ENCODE results near the gene SPACA6. TPM values are rescaled to one million over a fixed set of nuclear protein-coding genes. Genes with fewer than 3 reads are reported as not detected.
A peak's percentile ranks its signal among the peaks of the same experiment; 100 is the strongest.

The SPACA6 gene
- total RNA-seq, 1 donor from 2014 or later = 62.5 TPM

- no peaks in the 10 kb centered on the region for H3K79me2 ChIP-seq (ENCODE audit: insufficient read depth, low read length)
- H3K9ac ChIP-seq (ENCODE audit: low read length) = no peak overlapping the region
- FAIRE-seq (no peak), DNase-seq (ENCODE audit: low read depth) (no peak)
- TF ChIP-seq EZH2 (IDR thresholded peaks at IDR 0.05; ENCODE audit: insufficient read depth, low read length) (no peak), CTCF (IDR thresholded peaks at IDR 0.05; ENCODE audit: insufficient read depth, low read depth, low read length) (no peak)
- no peak overlapping the region for H3K27ac Mint-ChIP-seq (ENCODE audit: unreplicated experiment)
- no peak overlapping the region for H2AFZ ChIP-seq (ENCODE audit: low read depth, low read length)
- peaks cover 4% of the 10 kb centered on the region for H3K4me1 Mint-ChIP-seq (ENCODE audit: low read depth, unreplicated experiment)
- H3K36me3 Mint-ChIP-seq (ENCODE audit: low read depth, unreplicated experiment) = no peaks in the 10 kb centered on the region
- H3K27ac ChIP-seq (ENCODE audit: low read depth, low read length) = no peak overlapping the region
- H3K27me3 ChIP-seq (ENCODE audit: insufficient read depth, low read length) = no peaks in the 10 kb centered on the region
- H3K9me3 ChIP-seq (ENCODE audit: insufficient read depth, low read depth, low read length) = peaks cover 4% of the 10 kb centered on the region
- peaks cover 7% of the 10 kb centered on the region for H3K27me3 Mint-ChIP-seq (ENCODE audit: low read depth, unreplicated experiment)
- peaks cover 7% of the 10 kb centered on the region for H3K9me3 Mint-ChIP-seq (ENCODE audit: unreplicated experiment)
- no peaks in the 10 kb centered on the region for H3K4me1 ChIP-seq (ENCODE audit: insufficient read depth, low read length)
- no peak overlapping the region for H3K4me2 ChIP-seq (ENCODE audit: low read length)
- no peak overlapping the region for H3K4me3 Mint-ChIP-seq (ENCODE audit: unreplicated experiment)
- no peaks in the 10 kb centered on the region for H4K20me1 ChIP-seq (ENCODE audit: insufficient read depth, low read length)
- no peak overlapping the region for H3K4me3 ChIP-seq (ENCODE audit: insufficient read depth, low read depth, low read length)
- no peaks in the 10 kb centered on the region for H3K36me3 ChIP-seq (ENCODE audit: insufficient read depth, low read length)
Measured at GRCh38 chr19:51739466-51740213, 46.5 kb downstream of the SPACA6 start.

DNA sequence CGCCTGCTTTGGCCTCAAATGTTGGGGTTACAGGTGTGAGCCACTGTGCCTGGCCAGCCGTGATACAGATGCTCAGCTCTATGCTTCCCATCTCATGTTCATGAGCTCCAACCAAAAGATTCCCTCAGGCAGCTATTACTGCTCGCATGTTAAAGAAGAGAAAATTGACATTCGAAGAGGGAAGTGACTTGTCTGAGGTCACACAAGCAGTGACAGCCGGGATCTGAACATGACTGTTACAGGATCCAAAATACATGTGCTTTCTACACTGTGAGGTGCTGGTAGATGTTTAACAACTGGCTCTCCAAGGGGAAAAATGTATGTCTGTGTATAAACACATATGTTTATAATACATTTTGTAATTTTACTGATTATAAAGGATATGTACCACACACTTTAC, 47.2 kb downstream of the SPACA6 start:
- Mint-ChIP-seq H3K4me3 (ENCODE audit: unreplicated experiment) (no peak overlapping the region), H3K27me3 (ENCODE audit: low read depth, unreplicated experiment) (peaks cover 7% of the 10 kb centered on the region), H3K9me3 (ENCODE audit: unreplicated experiment) (peaks cover 7% of the 10 kb centered on the region), H3K27ac (ENCODE audit: unreplicated experiment) (no peak overlapping the region), H3K36me3 (ENCODE audit: low read depth, unreplicated experiment) (no peaks in the 10 kb centered on the region), H3K4me1 (ENCODE audit: low read depth, unreplicated experiment) (peaks cover 4% of the 10 kb centered on the region)
- Histone ChIP-seq H3K36me3 (ENCODE audit: insufficient read depth, low read length) (no peaks in the 10 kb centered on the region), H3K27ac (ENCODE audit: low read depth, low read length) (no peak overlapping the region), H3K4me3 (ENCODE audit: insufficient read depth, low read depth, low read length) (no peak overlapping the region), H4K20me1 (ENCODE audit: insufficient read depth, low read length) (no peaks in the 10 kb centered on the region), H3K9ac (ENCODE audit: low read length) (no peak overlapping the region), H3K4me2 (ENCODE audit: low read length) (no peak overlapping the region), H3K27me3 (ENCODE audit: insufficient read depth, low read length) (no peaks in the 10 kb centered on the region), H3K4me1 (ENCODE audit: insufficient read depth, low read length) (no peaks in the 10 kb centered on the region), H3K9me3 (ENCODE audit: insufficient read depth, low read depth, low read length) (peaks cover 4% of the 10 kb centered on the region), H2AFZ (ENCODE audit: low read depth, low read length) (no peak overlapping the region), H3K79me2 (ENCODE audit: insufficient read depth, low read length) (no peaks in the 10 kb centered on the region)
- DNase-seq (ENCODE audit: low read depth) = no peak
- no peak for TF ChIP-seq CTCF (IDR thresholded peaks at IDR 0.05; ENCODE audit: insufficient read depth, low read depth, low read length)
- TF ChIP-seq EZH2 (IDR thresholded peaks at IDR 0.05; ENCODE audit: insufficient read depth, low read length) = no peak
- no peak for FAIRE-seq

GRCh38 chr19:51742789-51743188, 49.7 kb downstream of the SPACA6 start:
- no peaks in the 10 kb centered on the region for H3K4me1 ChIP-seq (ENCODE audit: insufficient read depth, low read length)
- no peaks in the 10 kb centered on the region for H3K79me2 ChIP-seq (ENCODE audit: insufficient read depth, low read length)
- H3K36me3 Mint-ChIP-seq (ENCODE audit: low read depth, unreplicated experiment) = no peaks in the 10 kb centered on the region
- H2AFZ ChIP-seq (ENCODE audit: low read depth, low read length) = no peak overlapping the region
- H3K9me3 ChIP-seq (ENCODE audit: insufficient read depth, low read depth, low read length) = peaks cover 9% of the 10 kb centered on the region
- TF ChIP-seq EZH2 (IDR thresholded peaks at IDR 0.05; ENCODE audit: insufficient read depth, low read length) = no peak
- TF ChIP-seq CTCF (IDR thresholded peaks at IDR 0.05; ENCODE audit: insufficient read depth, low read depth, low read length) = no peak
- H3K36me3 ChIP-seq (ENCODE audit: insufficient read depth, low read length) = no peaks in the 10 kb centered on the region
- H3K9me3 Mint-ChIP-seq (ENCODE audit: unreplicated experiment) = peaks cover 16% of the 10 kb centered on the region
- H3K27me3 ChIP-seq (ENCODE audit: insufficient read depth, low read length) = no peaks in the 10 kb centered on the region
- H3K9ac ChIP-seq (ENCODE audit: low read length) = no peak overlapping the region
- peaks cover 5% of the 10 kb centered on the region for H3K27me3 Mint-ChIP-seq (ENCODE audit: low read depth, unreplicated experiment)
- FAIRE-seq = peak; percentile 76
- no peak overlapping the region for H3K4me3 Mint-ChIP-seq (ENCODE audit: unreplicated experiment)
- no peak overlapping the region for H3K4me2 ChIP-seq (ENCODE audit: low read length)
- H3K4me1 Mint-ChIP-seq (ENCODE audit: low read depth, unreplicated experiment) = peaks cover 4% of the 10 kb centered on the region
- peak; percentile 81 for DNase-seq (ENCODE audit: low read depth)
- no peaks in the 10 kb centered on the region for H4K20me1 ChIP-seq (ENCODE audit: insufficient read depth, low read length)
- no peak overlapping the region for H3K27ac Mint-ChIP-seq (ENCODE audit: unreplicated experiment)
- H3K4me3 ChIP-seq (ENCODE audit: insufficient read depth, low read depth, low read length) = no peak overlapping the region
- H3K27ac ChIP-seq (ENCODE audit: low read depth, low read length) = no peak overlapping the region

Measured in astrocyte (in vitro differentiated cells and primary cell).